8988T (cell line): ENCODE measurements around the gene ADAMTS7.
"Not testable (repeated sequence)": the region's sequence is repeated elsewhere in the genome, so short reads cannot be mapped to it uniquely, and the experiment has no call there.

Source experiments
- DNase-seq: peaks from one replicate; pipeline ENCODE4 v3.0.0; 2011

Gene ADAMTS7

GRCh38 chr15:78762985-78763795, 48.1 kb downstream of the ADAMTS7 start:
- no peak for DNase-seq

- not testable (repeated sequence) for DNase-seq
Observed at GRCh38 chr15:78762386-78762961, 48.8 kb downstream of the ADAMTS7 start.

GRCh38 chr15:78761891-78762385, 49.3 kb downstream of the ADAMTS7 start:
- DNase-seq: no peak

GRCh38 chr15:78761475-78761874, 49.8 kb downstream of the ADAMTS7 start:
- not testable (repeated sequence) for DNase-seq

GRCh38 chr15:78761020-78761419, 50.2 kb downstream of the ADAMTS7 start:
- DNase-seq: no peak

GRCh38 chr15:78760091-78760882, 51.0 kb downstream of the ADAMTS7 start:
- not testable (repeated sequence) for DNase-seq

- DNase-seq: not testable (repeated sequence)
Observed at GRCh38 chr15:78759361-78759998, 51.8 kb downstream of the ADAMTS7 start.

- DNase-seq: peak; percentile 39
Observed at GRCh38 chr15:78758486-78759200, 52.6 kb downstream of the ADAMTS7 start.

- not testable (repeated sequence) for DNase-seq
Observed at GRCh38 chr15:78758084-78758483, 53.2 kb downstream of the ADAMTS7 start.

GRCh38 chr15:78757636-78757905, 53.7 kb downstream of the ADAMTS7 start:
- DNase-seq: no peak

GRCh38 chr15:78756781-78757635, 54.3 kb downstream of the ADAMTS7 start:
- DNase-seq: peak; percentile 39

- DNase-seq: peak; percentile 47
Observed at GRCh38 chr15:78755900-78756591, 55.2 kb downstream of the ADAMTS7 start.

GRCh38 chr15:78754637-78755280, 56.5 kb downstream of the ADAMTS7 start:
- DNase-seq: not testable (repeated sequence)

GRCh38 chr15:78753751-78754535, 57.3 kb downstream of the ADAMTS7 start:
- not testable (repeated sequence) for DNase-seq

- DNase-seq: not testable (repeated sequence)
Observed at GRCh38 chr15:78753359-78753659, 58.0 kb downstream of the ADAMTS7 start.

- DNase-seq: no peak
Observed at GRCh38 chr15:78752492-78753358, 58.5 kb downstream of the ADAMTS7 start.

GRCh38 chr15:78751602-78751979, 59.7 kb downstream of the ADAMTS7 start:
- DNase-seq: no peak

- peak; percentile 86 for DNase-seq
Observed at GRCh38 chr15:78750974-78751601, 60.2 kb downstream of the ADAMTS7 start.
